ENCODE measurements around the gene SIGLEC8.
A peak's percentile ranks its signal among the peaks of the same experiment; 100 is the strongest.

DNA sequence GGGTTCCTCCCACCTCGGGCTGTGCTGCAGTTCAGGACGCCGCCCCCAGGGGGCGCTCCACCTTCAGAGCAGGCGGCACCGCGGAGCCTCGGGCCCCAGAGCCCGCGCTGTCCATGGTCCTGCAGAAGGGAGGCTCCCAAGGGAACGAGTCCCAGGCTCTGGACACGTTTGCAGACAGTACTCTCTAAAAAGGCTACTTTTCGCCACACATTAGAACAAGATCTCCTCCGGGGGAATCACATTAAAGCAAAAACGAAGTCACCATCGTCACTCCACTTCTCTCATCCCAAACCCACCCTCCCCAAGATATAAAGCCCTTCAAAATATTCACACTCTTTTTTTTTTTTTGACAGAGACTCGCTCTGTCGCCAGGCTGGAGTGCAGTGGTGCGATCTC is 36.2 kb downstream of the SIGLEC8 start:
- TF ChIP-seq, protein P1, sequence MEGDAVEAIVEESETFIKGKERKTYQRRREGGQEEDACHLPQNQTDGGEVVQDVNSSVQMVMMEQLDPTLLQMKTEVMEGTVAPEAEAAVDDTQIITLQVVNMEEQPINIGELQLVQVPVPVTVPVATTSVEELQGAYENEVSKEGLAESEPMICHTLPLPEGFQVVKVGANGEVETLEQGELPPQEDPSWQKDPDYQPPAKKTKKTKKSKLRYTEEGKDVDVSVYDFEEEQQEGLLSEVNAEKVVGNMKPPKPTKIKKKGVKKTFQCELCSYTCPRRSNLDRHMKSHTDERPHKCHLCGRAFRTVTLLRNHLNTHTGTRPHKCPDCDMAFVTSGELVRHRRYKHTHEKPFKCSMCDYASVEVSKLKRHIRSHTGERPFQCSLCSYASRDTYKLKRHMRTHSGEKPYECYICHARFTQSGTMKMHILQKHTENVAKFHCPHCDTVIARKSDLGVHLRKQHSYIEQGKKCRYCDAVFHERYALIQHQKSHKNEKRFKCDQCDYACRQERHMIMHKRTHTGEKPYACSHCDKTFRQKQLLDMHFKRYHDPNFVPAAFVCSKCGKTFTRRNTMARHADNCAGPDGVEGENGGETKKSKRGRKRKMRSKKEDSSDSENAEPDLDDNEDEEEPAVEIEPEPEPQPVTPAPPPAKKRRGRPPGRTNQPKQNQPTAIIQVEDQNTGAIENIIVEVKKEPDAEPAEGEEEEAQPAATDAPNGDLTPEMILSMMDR (conservative IDR thresholded peaks at IDR 0.05; ENCODE audit: low read length): peak; percentile 89
- TF ChIP-seq EZH2phosphoT487 (IDR thresholded peaks at IDR 0.05; ENCODE audit: borderline replicate concordance, low read depth, low read length): no peak
